GM12873 (cell line): Measurements from ENCODE around the gene ZFHX3.

ENCODE experiments used
- CTCF ChIP-seq: IDR thresholded peaks from 2 replicates; pipeline ENCODE4 v1.5.1; 2012; ENCODE audit warnings: low read depth, mild to moderate bottlenecking, moderate library complexity, low read length, control low read depth; ENCODE audit not compliant: insufficient read depth; ENCODE audit errors: missing control alignments

Gene ZFHX3

DNA sequence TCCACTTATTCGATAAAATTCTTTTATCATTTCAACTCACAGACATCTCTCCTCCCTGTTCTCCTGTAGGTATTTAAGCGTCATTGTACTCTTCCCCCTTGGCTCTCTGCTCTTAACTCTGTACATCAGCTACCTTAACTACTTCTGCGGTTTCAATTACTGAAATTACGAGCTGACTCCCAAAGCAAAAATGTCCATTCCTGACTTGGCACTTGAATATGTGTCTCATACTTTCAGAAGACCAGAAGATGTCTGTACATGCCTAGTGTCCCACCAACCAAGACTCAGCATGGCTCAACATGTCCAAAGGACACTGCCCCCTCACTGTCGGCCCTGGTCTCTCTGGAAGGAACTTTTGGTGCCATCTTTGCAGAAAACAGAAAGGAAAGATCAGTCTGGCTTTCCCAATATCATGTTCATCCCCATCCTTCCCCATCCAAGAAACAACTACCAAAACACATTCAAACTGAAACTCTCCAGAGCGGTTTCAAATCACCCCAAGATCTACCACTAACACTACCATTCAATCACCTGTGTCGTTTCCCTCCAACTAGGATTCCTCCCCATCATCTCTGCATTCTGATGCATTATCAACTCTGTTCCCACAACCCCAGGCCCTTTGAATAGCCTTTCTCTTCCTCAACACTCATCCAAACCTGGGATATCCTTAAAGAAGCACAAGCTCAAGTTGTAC is 74.9 kb downstream of the ZFHX3 start:
- no peak for TF ChIP-seq CTCF

- no peak for TF ChIP-seq CTCF
Measured at GRCh38 chr16:72971370-72971769, 76.6 kb downstream of the ZFHX3 start.

DNA sequence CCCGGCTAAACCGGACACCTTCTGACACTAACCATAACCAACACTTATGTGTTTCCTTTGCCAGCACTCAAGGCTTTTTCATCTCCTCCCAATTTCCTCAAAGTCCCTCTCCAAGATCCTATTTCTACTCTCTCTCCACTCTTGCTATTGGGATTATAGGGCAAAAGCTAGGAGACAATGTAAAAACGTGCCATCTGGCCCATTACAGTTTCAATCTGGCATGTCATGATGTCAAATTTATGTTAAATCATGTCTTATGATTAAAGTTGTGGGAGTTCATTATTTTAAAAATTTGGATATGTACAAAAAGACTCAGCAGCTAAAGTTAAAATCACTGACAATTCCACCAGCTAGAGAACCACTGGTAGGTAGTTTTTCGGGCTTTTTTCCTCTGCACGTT is 77.3 kb downstream of the ZFHX3 start:
- TF ChIP-seq CTCF = no peak

DNA sequence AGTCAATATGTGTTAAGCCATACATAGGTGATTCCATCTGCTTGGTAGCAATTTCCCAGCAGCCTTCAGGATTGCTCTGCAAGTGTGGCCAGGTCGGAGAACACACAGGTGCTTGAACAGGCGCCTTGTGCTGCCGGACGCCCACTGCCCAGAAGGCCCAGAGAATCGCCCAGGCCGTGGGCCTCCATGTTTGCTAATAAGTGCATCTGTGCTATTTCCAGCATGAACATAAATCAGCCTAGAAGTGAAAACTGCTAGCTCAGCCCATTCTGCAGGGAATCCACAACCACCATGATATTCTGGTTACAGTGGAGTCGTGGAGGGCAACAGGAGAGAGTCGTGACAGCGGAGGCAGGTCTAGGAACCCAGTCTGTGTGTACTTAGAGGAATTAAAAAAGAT is 78.1 kb downstream of the ZFHX3 start:
- TF ChIP-seq CTCF = no peak

GRCh38 chr16:72969146-72969545 is 78.8 kb downstream of the ZFHX3 start:
- TF ChIP-seq CTCF = no peak

- no peak for TF ChIP-seq CTCF
Measured at GRCh38 chr16:72967941-72968340, 80.0 kb downstream of the ZFHX3 start.

DNA sequence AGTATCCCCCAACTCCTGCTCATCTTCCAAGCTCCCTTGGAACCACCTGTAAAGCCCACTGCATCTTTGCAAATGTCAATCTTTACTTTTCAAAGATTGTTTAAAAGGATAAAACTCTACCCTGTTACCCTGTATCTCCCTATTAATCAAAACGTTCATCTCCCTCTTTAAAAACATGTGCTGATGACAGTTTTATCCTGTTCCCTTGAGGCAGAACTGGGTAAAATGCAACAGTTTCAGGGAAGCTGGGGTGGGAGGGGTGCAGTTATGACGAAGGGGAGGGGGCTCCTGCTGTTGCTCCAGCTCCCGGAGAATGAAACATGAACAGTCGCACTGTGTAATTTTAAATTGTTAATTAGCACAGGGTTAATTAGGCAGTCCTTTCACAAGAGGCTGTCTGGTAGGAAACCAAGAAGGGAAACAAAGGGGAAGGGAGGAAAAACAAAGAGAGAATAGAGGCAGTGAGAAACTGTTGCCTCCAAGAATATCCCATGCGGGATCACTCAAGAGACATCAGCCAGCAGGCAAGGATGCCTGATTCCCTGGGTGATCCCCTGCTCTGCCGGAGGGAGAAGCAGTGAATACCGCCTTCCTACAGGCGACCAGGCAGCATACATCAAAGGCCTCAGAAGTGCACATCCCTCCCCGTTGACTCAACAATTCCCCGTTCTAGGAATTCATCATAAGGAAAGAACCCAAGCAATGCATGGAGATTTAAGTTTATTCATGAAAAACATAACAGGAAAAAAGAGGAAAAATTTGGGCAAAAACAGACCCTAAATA is 84.2 kb downstream of the ZFHX3 start:
- no peak for TF ChIP-seq CTCF
